ENCODE measurements around the gene DPF3. TPM values are rescaled to one million over a fixed set of nuclear protein-coding genes. Genes with fewer than 3 reads are reported as not detected.

DPF3 gene
- 4.3 and 4.7 TPM in 2 replicates for polyA plus RNA-seq (2013)

- no peak within 1 kb of the TSS for H3K18ac ChIP-seq (ENCODE audit: low read length)
- no peak within 1 kb of the TSS for H4K91ac ChIP-seq (ENCODE audit: low read depth, low read length)
- peak within 1 kb of the TSS; percentile 81 for H3K4me3 ChIP-seq (ENCODE audit: low read depth, low read length)
- no peak within 1 kb of the TSS for H2BK120ac ChIP-seq (ENCODE audit: insufficient read depth, low read length, poor library complexity)
- H2BK12ac ChIP-seq (ENCODE audit: low read length): no peak within 1 kb of the TSS
- no peak within 1 kb of the TSS for H4K12ac ChIP-seq (ENCODE audit: low read depth, low read length)
- H3K9me3 ChIP-seq (ENCODE audit: insufficient read depth, low read depth, low read length): peaks cover 2% of the 10 kb centered on the region
- no CpG with 5 or more reads among the region's 54 CpGs for WGBS (ENCODE audit: extremely low coverage, insufficient coverage, insufficient read length)
- no peak within 1 kb of the TSS for H3K27ac ChIP-seq (ENCODE audit: low read depth, low read length)
- no peaks in the 10 kb centered on the region for H3K36me3 ChIP-seq (ENCODE audit: control insufficient read depth in 1 of 2, insufficient read depth in 2 of 2, low read length in 2 of 2)
- H3K4ac ChIP-seq (ENCODE audit: low read depth, low read length): no peak within 1 kb of the TSS
- peak within 1 kb of the TSS; percentile 98 for H3K4me2 ChIP-seq (ENCODE audit: low read length)
- no peak within 1 kb of the TSS for H2BK5ac ChIP-seq (ENCODE audit: low read depth, low read length, poor library complexity)
- peaks cover 26% of the 10 kb centered on the region for H3K27me3 ChIP-seq (ENCODE audit: insufficient read depth, low read length)
- H3K79me2 ChIP-seq (ENCODE audit: control insufficient read depth, insufficient read depth, low read length, poor library complexity): no peaks in the 10 kb centered on the region
- no peak within 1 kb of the TSS for H3K14ac ChIP-seq (ENCODE audit: low read length)
- no peaks in the 10 kb centered on the region for H3K79me1 ChIP-seq (ENCODE audit: low read length)
- no peak within 1 kb of the TSS for H4K8ac ChIP-seq (ENCODE audit: low read depth, low read length)
- peaks cover 14 to 19% of the 10 kb centered on the region in 2 experiments for H3K4me1 ChIP-seq (ENCODE audit: control insufficient read depth in 1 of 2, insufficient read depth in 2 of 2, low read length in 2 of 2)
- H2AFZ ChIP-seq (ENCODE audit: insufficient read depth, low read length, poor library complexity): peak within 1 kb of the TSS; percentile 30
- H3K9ac ChIP-seq (ENCODE audit: low read length): peak within 1 kb of the TSS; percentile 21
- peak; percentile 96 to 97 for DNase-seq
- H2AK5ac ChIP-seq (ENCODE audit: low read length): no peak within 1 kb of the TSS
- no peak within 1 kb of the TSS for H3K23ac ChIP-seq (ENCODE audit: low read length)
These were observed at the start of gene DPF3 for GRCh38 chr14:72893636-72894322. Gene DPF3 (minus strand): TSS chr14:72894101. CDS start chr14:72894088, 13 bp downstream.

- H2BK120ac ChIP-seq (ENCODE audit: insufficient read depth, low read length, poor library complexity): no peak overlapping the region
- no peak overlapping the region for H2BK5ac ChIP-seq (ENCODE audit: low read depth, low read length, poor library complexity)
- no peak overlapping the region for H4K91ac ChIP-seq (ENCODE audit: low read depth, low read length)
- no peak overlapping the region for H4K8ac ChIP-seq (ENCODE audit: low read depth, low read length)
- H3K27ac ChIP-seq (ENCODE audit: low read depth, low read length): no peak overlapping the region
- H3K14ac ChIP-seq (ENCODE audit: low read length): no peak overlapping the region
- no peaks in the 10 kb centered on the region for H3K79me1 ChIP-seq (ENCODE audit: low read length)
- peaks cover 47 to 58% of the 10 kb centered on the region in 2 experiments for H3K36me3 ChIP-seq (ENCODE audit: control insufficient read depth in 1 of 2, insufficient read depth in 2 of 2, low read length in 2 of 2)
- WGBS (ENCODE audit: extremely low coverage, insufficient coverage, insufficient read length): no CpG with 5 or more reads among the region's 14 CpGs
- H2BK12ac ChIP-seq (ENCODE audit: low read length): no peak overlapping the region
- no peak overlapping the region for H2AK5ac ChIP-seq (ENCODE audit: low read length)
- no peak overlapping the region for H3K4me2 ChIP-seq (ENCODE audit: low read length)
- no peak overlapping the region for H3K9ac ChIP-seq (ENCODE audit: low read length)
- DNase-seq: no peak
- H3K27me3 ChIP-seq (ENCODE audit: insufficient read depth, low read length): no peaks in the 10 kb centered on the region
- H4K12ac ChIP-seq (ENCODE audit: low read depth, low read length): no peak overlapping the region
- H3K23ac ChIP-seq (ENCODE audit: low read length): no peak overlapping the region
- no peak overlapping the region for H3K4ac ChIP-seq (ENCODE audit: low read depth, low read length)
- no peak overlapping the region for H3K4me3 ChIP-seq (ENCODE audit: low read depth, low read length)
- no peaks in the 10 kb centered on the region for H3K79me2 ChIP-seq (ENCODE audit: control insufficient read depth, insufficient read depth, low read length, poor library complexity)
- H3K4me1 ChIP-seq (ENCODE audit: control insufficient read depth in 1 of 2, insufficient read depth in 2 of 2, low read length in 2 of 2): no peaks in the 10 kb centered on the region
- no peak overlapping the region for H3K18ac ChIP-seq (ENCODE audit: low read length)
- peaks cover 2% of the 10 kb centered on the region for H3K9me3 ChIP-seq (ENCODE audit: insufficient read depth, low read depth, low read length)
- H2AFZ ChIP-seq (ENCODE audit: insufficient read depth, low read length, poor library complexity): no peak overlapping the region
These were observed 49.0 kb upstream of the DPF3 start for GRCh38 chr14:72942934-72943333.

GRCh38 chr14:72941286-72941985, 47.5 kb upstream of the DPF3 start:
- no peak overlapping the region for H3K4ac ChIP-seq (ENCODE audit: low read depth, low read length)
- no peaks in the 10 kb centered on the region for H3K79me1 ChIP-seq (ENCODE audit: low read length)
- no peak overlapping the region for H3K18ac ChIP-seq (ENCODE audit: low read length)
- peaks cover 41 to 47% of the 10 kb centered on the region in 2 experiments for H3K36me3 ChIP-seq (ENCODE audit: control insufficient read depth in 1 of 2, insufficient read depth in 2 of 2, low read length in 2 of 2)
- H3K9me3 ChIP-seq (ENCODE audit: insufficient read depth, low read depth, low read length): peaks cover 3% of the 10 kb centered on the region
- H4K91ac ChIP-seq (ENCODE audit: low read depth, low read length): no peak overlapping the region
- H4K12ac ChIP-seq (ENCODE audit: low read depth, low read length): no peak overlapping the region
- H3K27me3 ChIP-seq (ENCODE audit: insufficient read depth, low read length): no peaks in the 10 kb centered on the region
- H3K14ac ChIP-seq (ENCODE audit: low read length): no peak overlapping the region
- H2AK5ac ChIP-seq (ENCODE audit: low read length): no peak overlapping the region
- no peak overlapping the region for H2BK120ac ChIP-seq (ENCODE audit: insufficient read depth, low read length, poor library complexity)
- H2BK12ac ChIP-seq (ENCODE audit: low read length): no peak overlapping the region
- no peak overlapping the region for H3K4me3 ChIP-seq (ENCODE audit: low read depth, low read length)
- H3K4me1 ChIP-seq (ENCODE audit: control insufficient read depth in 1 of 2, insufficient read depth in 2 of 2, low read length in 2 of 2): no peaks in the 10 kb centered on the region
- no peak overlapping the region for H3K27ac ChIP-seq (ENCODE audit: low read depth, low read length)
- WGBS (ENCODE audit: extremely low coverage, insufficient coverage, insufficient read length): no CpG with 5 or more reads among the region's 12 CpGs
- DNase-seq: no peak
- H3K79me2 ChIP-seq (ENCODE audit: control insufficient read depth, insufficient read depth, low read length, poor library complexity): no peaks in the 10 kb centered on the region
- H4K8ac ChIP-seq (ENCODE audit: low read depth, low read length): no peak overlapping the region
- no peak overlapping the region for H3K23ac ChIP-seq (ENCODE audit: low read length)
- no peak overlapping the region for H2AFZ ChIP-seq (ENCODE audit: insufficient read depth, low read length, poor library complexity)
- H2BK5ac ChIP-seq (ENCODE audit: low read depth, low read length, poor library complexity): no peak overlapping the region
- H3K4me2 ChIP-seq (ENCODE audit: low read length): no peak overlapping the region
- no peak overlapping the region for H3K9ac ChIP-seq (ENCODE audit: low read length)

DNA sequence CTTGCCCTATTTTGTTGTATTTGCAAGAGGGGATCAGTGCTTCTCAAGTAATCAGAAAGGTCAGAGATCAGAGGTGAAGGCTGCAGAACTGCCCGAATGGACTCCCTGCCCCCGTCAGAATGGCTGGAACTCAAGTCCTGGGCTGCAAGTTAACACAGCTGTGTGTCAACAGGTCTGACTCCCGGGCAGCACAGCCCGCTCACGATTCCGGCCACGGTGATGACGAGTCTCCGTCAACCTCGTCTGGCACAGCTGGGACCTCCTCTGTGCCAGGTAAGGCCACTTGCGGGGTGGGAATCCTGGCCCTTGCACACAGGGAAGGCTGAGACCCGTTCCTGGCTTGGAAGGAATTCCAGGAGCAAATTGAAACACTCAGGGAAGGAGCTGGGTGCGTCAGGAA, 45.7 kb upstream of the DPF3 start:
- Histone ChIP-seq H3K79me1 (ENCODE audit: low read length) (no peaks in the 10 kb centered on the region), H2BK5ac (ENCODE audit: low read depth, low read length, poor library complexity) (no peak overlapping the region), H2AK5ac (ENCODE audit: low read length) (no peak overlapping the region), H4K91ac (ENCODE audit: low read depth, low read length) (no peak overlapping the region), H3K79me2 (ENCODE audit: control insufficient read depth, insufficient read depth, low read length, poor library complexity) (no peaks in the 10 kb centered on the region), H3K9ac (ENCODE audit: low read length) (no peak overlapping the region), H3K9me3 (ENCODE audit: insufficient read depth, low read depth, low read length) (peaks cover 3% of the 10 kb centered on the region), H4K12ac (ENCODE audit: low read depth, low read length) (no peak overlapping the region), H3K27ac (ENCODE audit: low read depth, low read length) (no peak overlapping the region), H3K4me1 (ENCODE audit: control insufficient read depth in 1 of 2, insufficient read depth in 2 of 2, low read length in 2 of 2) (no peaks in the 10 kb centered on the region), H3K4me3 (ENCODE audit: low read depth, low read length) (no peak overlapping the region), H3K4ac (ENCODE audit: low read depth, low read length) (no peak overlapping the region), H3K27me3 (ENCODE audit: insufficient read depth, low read length) (no peaks in the 10 kb centered on the region), H3K14ac (ENCODE audit: low read length) (no peak overlapping the region), H4K8ac (ENCODE audit: low read depth, low read length) (no peak overlapping the region), H3K23ac (ENCODE audit: low read length) (no peak overlapping the region), H3K36me3 (ENCODE audit: control insufficient read depth in 1 of 2, insufficient read depth in 2 of 2, low read length in 2 of 2) (peaks cover 36 to 39% of the 10 kb centered on the region in 2 experiments), H2BK12ac (ENCODE audit: low read length) (no peak overlapping the region), H2BK120ac (ENCODE audit: insufficient read depth, low read length, poor library complexity) (no peak overlapping the region), H2AFZ (ENCODE audit: insufficient read depth, low read length, poor library complexity) (no peak overlapping the region), H3K4me2 (ENCODE audit: low read length) (no peak overlapping the region), H3K18ac (ENCODE audit: low read length) (no peak overlapping the region)
- no peak for DNase-seq
- no CpG with 5 or more reads among the region's 13 CpGs for WGBS (ENCODE audit: extremely low coverage, insufficient coverage, insufficient read length)

Measured in trophoblast cell (in vitro differentiated cells and primary cell).